K562 (cell line): Measurements from ENCODE around the gene NDUFS6. TPM values are rescaled to one million over a fixed set of nuclear protein-coding genes. Genes with fewer than 3 reads are reported as not detected.

Source experiments
- BCL6 ChIP-seq: fragments of 250-450 bp; sonication (Bioruptor Pico); IDR thresholded peaks from 2 replicates; pipeline ENCODE4 v1.4.0; 2020
- C11orf30 ChIP-seq: fragments of 450-650 bp; IDR thresholded peaks from 2 replicates; pipeline ENCODE4 v1.6.1; 2016; ENCODE audit warnings: low read depth, mild to moderate bottlenecking
- FOSL1 ChIP-seq: fragments of 200-800 bp; sonication (Bioruptor generic); conservative IDR thresholded peaks from 2 replicates; pipeline ENCODE4 v1.6.1; 2016; ENCODE audit warnings: missing genetic modification characterization, missing compliant biosample characterization
- MAFF ChIP-seq: IDR thresholded peaks from 2 replicates; pipeline ENCODE4 v1.6.1; 2012; ENCODE audit warnings: low read length, improper control_type of control experiment
- MAFG ChIP-seq: fragments of 450-650 bp; conservative IDR thresholded peaks from 2 replicates; pipeline ENCODE4 v1.6.1; 2016; ENCODE audit warnings: missing genetic modification characterization, missing compliant biosample characterization
- MAFK ChIP-seq: IDR thresholded peaks from 2 replicates; pipeline ENCODE4 v1.6.1; 2011; ENCODE audit warnings: low read length, improper control_type of control experiment
- MTA2 ChIP-seq: fragments of 450-650 bp; IDR thresholded peaks from 2 replicates; pipeline ENCODE4 v1.6.1; 2016; ENCODE audit warnings: low read depth
- PRMT5 ChIP-seq: sonication (generic); formaldehyde crosslinking; IDR thresholded peaks from 2 replicates; pipeline ENCODE4 v1.5.0; 2020; ENCODE audit warnings: missing genetic modification reagents
- SP2 ChIP-seq: IDR thresholded peaks from 2 replicates; pipeline ENCODE4 v1.6.1; 2011; ENCODE audit warnings: mild to moderate bottlenecking, low read depth, low read length, moderate library complexity; ENCODE audit not compliant: poor library complexity, severe bottlenecking; ENCODE audit errors: extremely low read depth
- ZSCAN32 ChIP-seq: fragments of 450-650 bp; formaldehyde crosslinking; IDR thresholded peaks from 2 replicates; pipeline ENCODE4 v1.4.0; 2020; ENCODE audit warnings: mild to moderate bottlenecking, moderate library complexity
- polyA plus RNA-seq, 8 experiments: library from polyadenylated mRNA; depleted of rRNA in 4 of 8; stranded (reverse) in 5 of 8; unstranded in 3 of 8; fragments of >200 nt; fragmentation: Nextera tagmentation in 2 of 8; fragmentation: Illumina TruSeq in 1 of 8; extraction: Ambion mirVana in 2 of 8; extraction: Trizol in 1 of 8; gene quantifications; 2 replicates each; pipeline versions ENCODE4 v1.2.1 to v1.2.3, GENCODE V29; 2011 to 2014; ENCODE audit warnings: inconsistent platforms in 1 of 8, missing spikeins in 1 of 8
- total RNA-seq, 7 experiments: library from RNA; depleted of rRNA in 6 of 7; stranded (reverse); fragments of >200 nt in 6 of 7; fragmentation: Illumina TruSeq in 2 of 7; extraction: Trizol in 2 of 7; gene quantifications; 2 replicates each; pipeline versions ENCODE4 v1.2.1 to v1.2.3, GENCODE V29; 2011 to 2021; ENCODE audit warnings: low replicate concordance in 1 of 7
- TF ChIP-seq, protein P1 (sequence below): fragments of 250-450 bp; sonication (Bioruptor Pico); IDR thresholded peaks from 2 replicates; pipeline ENCODE4 v1.4.0; 2020
- TF ChIP-seq, protein P2 (sequence below), 2 experiments: IDR thresholded peaks; 2 replicates each; pipeline ENCODE4 v1.6.1; 2012; ENCODE audit warnings: improper control_type of control experiment in 2 of 2, low read depth in 2 of 2, low read length in 2 of 2, borderline replicate concordance in 1 of 2
- TF ChIP-seq, protein P3 (sequence below): fragments of 450-650 bp; formaldehyde crosslinking; IDR thresholded peaks from 2 replicates; pipeline ENCODE4 v1.4.0; 2022; ENCODE audit warnings: mild to moderate bottlenecking, moderate library complexity

The NDUFS6 gene
- total and polyA plus RNA-seq, 9 of the 15 experiments (the other 6 are each of a cell fraction or from before 2014, with no cell fraction given), result 36.1 to 291 (median 77.0) TPM

DNA sequence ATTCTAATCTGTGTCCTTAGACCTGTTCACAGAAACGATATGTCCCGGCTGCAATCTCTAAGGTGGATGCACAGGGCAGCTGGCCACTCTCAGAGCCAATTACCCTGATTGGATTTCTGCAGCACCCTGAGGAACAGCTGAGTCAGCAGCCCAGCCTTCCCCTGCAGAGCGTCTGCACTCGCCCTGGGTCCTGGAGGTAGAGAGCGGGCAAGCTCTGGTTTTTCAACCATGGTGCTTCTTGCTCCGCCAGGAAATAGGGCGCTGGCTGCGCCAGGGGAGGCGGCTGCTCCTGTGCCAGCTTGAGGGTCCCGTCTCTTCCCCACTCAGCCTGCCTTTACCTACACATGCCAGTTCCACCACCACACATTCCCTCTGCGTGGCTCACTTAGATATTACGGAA is 19.2 kb downstream of the NDUFS6 start (continued):
- TF ChIP-seq C11orf30 (peak; percentile 77), MAFF (0 out of 2 replicates have a peak, but pooled peaks have one; percentile 22), MAFK (peak; percentile 68), MAFG (tag) (peak; percentile 66), ZSCAN32 (CRISPR knock-in tag) (no peak), FOSL1 (tag) (no peak), SP2 (no peak), MTA2 (no peak), PRMT5 (CRISPR knock-in tag) (no peak), BCL6 (no peak)
- TF ChIP-seq, protein P1, sequence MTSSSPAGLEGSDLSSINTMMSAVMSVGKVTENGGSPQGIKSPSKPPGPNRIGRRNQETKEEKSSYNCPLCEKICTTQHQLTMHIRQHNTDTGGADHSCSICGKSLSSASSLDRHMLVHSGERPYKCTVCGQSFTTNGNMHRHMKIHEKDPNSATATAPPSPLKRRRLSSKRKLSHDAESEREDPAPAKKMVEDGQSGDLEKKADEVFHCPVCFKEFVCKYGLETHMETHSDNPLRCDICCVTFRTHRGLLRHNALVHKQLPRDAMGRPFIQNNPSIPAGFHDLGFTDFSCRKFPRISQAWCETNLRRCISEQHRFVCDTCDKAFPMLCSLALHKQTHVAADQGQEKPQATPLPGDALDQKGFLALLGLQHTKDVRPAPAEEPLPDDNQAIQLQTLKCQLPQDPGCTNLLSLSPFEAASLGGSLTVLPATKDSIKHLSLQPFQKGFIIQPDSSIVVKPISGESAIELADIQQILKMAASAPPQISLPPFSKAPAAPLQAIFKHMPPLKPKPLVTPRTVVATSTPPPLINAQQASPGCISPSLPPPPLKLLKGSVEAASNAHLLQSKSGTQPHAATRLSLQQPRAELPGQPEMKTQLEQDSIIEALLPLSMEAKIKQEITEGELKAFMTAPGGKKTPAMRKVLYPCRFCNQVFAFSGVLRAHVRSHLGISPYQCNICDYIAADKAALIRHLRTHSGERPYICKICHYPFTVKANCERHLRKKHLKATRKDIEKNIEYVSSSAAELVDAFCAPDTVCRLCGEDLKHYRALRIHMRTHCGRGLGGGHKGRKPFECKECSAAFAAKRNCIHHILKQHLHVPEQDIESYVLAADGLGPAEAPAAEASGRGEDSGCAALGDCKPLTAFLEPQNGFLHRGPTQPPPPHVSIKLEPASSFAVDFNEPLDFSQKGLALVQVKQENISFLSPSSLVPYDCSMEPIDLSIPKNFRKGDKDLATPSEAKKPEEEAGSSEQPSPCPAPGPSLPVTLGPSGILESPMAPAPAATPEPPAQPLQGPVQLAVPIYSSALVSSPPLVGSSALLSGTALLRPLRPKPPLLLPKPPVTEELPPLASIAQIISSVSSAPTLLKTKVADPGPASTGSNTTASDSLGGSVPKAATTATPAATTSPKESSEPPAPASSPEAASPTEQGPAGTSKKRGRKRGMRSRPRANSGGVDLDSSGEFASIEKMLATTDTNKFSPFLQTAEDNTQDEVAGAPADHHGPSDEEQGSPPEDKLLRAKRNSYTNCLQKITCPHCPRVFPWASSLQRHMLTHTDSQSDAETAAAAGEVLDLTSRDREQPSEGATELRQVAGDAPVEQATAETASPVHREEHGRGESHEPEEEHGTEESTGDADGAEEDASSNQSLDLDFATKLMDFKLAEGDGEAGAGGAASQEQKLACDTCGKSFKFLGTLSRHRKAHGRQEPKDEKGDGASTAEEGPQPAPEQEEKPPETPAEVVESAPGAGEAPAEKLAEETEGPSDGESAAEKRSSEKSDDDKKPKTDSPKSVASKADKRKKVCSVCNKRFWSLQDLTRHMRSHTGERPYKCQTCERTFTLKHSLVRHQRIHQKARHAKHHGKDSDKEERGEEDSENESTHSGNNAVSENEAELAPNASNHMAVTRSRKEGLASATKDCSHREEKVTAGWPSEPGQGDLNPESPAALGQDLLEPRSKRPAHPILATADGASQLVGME (CRISPR knock-in tag), result no peak
- TF ChIP-seq, protein P2, sequence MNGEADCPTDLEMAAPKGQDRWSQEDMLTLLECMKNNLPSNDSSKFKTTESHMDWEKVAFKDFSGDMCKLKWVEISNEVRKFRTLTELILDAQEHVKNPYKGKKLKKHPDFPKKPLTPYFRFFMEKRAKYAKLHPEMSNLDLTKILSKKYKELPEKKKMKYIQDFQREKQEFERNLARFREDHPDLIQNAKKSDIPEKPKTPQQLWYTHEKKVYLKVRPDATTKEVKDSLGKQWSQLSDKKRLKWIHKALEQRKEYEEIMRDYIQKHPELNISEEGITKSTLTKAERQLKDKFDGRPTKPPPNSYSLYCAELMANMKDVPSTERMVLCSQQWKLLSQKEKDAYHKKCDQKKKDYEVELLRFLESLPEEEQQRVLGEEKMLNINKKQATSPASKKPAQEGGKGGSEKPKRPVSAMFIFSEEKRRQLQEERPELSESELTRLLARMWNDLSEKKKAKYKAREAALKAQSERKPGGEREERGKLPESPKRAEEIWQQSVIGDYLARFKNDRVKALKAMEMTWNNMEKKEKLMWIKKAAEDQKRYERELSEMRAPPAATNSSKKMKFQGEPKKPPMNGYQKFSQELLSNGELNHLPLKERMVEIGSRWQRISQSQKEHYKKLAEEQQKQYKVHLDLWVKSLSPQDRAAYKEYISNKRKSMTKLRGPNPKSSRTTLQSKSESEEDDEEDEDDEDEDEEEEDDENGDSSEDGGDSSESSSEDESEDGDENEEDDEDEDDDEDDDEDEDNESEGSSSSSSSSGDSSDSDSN (IDR thresholded peaks at IDR 0.05; ENCODE audit: borderline replicate concordance in 1 of 2, low read depth in 2 of 2, low read length in 2 of 2), result no peak
- TF ChIP-seq, protein P3, sequence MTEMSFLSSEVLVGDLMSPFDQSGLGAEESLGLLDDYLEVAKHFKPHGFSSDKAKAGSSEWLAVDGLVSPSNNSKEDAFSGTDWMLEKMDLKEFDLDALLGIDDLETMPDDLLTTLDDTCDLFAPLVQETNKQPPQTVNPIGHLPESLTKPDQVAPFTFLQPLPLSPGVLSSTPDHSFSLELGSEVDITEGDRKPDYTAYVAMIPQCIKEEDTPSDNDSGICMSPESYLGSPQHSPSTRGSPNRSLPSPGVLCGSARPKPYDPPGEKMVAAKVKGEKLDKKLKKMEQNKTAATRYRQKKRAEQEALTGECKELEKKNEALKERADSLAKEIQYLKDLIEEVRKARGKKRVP (CRISPR knock-in tag), result no peak
